ENCODE measurements around the gene PNCK. TPM values are rescaled to one million over a fixed set of nuclear protein-coding genes. Genes with fewer than 3 reads are reported as not detected.

The PNCK gene
- total RNA-seq, 1 donor from 2014 or later: 1.1 TPM

DNA sequence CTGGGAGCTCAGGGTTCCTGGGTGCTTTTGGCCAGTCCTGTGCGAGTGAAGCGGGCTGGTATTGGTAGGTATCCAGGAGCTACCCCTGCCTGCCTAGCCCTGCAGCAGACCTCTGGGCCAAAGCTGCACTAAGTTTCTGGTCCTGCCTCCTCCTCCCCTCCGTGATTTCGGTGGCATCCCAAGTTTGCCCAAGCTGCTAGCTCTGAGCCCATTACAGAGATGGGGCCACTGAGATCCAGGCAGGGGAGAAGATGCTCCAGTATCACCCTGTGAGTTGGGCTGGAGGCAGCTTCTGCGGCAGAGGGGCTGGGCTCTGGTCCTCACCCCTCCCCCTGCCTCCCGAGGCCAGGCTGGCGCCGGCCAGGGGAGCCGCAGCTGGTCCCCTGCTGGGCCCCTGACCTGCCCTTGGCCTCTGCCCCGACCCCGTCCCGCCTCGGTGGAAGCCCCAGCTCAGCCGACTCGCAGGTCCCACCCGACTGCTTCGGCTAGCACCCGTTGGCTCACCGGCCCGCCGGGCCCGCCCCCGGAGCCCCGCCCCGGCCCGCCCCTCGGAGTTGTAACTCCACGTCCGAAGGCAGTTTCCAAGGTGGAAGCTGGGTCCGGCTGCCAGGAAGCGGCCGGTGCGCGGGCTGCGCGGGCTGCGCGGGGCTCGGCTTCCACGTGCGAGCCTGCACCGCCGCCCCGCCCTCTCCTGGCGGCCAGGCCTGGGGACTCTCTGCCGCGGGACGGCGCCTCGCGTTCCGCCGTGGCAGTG is 26.8 kb downstream of the PNCK start, which contains the start of gene DUSP9:
Gene DUSP9, plus strand, starts transcription at position 584 of the 754 bp plus-strand sequence. CDS start 751 bp downstream, outside the sequence.
- Mint-ChIP-seq H3K36me3 (ENCODE audit: low read depth, unreplicated experiment) (no peaks in the 10 kb centered on the region), H3K4me1 (ENCODE audit: low read depth, unreplicated experiment) (no peaks in the 10 kb centered on the region), H3K9me3 (ENCODE audit: unreplicated experiment) (no peaks in the 10 kb centered on the region), H3K27ac (ENCODE audit: unreplicated experiment) (no peak within 1 kb of the TSS), H3K4me3 (ENCODE audit: unreplicated experiment) (no peak within 1 kb of the TSS), H3K27me3 (ENCODE audit: low read depth, unreplicated experiment) (peaks cover 30% of the 10 kb centered on the region)
- H3K79me2 ChIP-seq (ENCODE audit: insufficient read depth, low read length): no peaks in the 10 kb centered on the region
- H3K9me3 ChIP-seq (ENCODE audit: insufficient read depth, low read depth, low read length): no peaks in the 10 kb centered on the region
- peaks cover under 1% of the 10 kb centered on the region for H3K4me1 ChIP-seq (ENCODE audit: insufficient read depth, low read length)
- no peaks in the 10 kb centered on the region for H3K36me3 ChIP-seq (ENCODE audit: insufficient read depth, low read length)
- H3K4me3 ChIP-seq (ENCODE audit: insufficient read depth, low read depth, low read length): no peak within 1 kb of the TSS
- H3K27ac ChIP-seq (ENCODE audit: low read depth, low read length): no peak within 1 kb of the TSS
- no peaks in the 10 kb centered on the region for H4K20me1 ChIP-seq (ENCODE audit: insufficient read depth, low read length)
- DNase-seq (ENCODE audit: low read depth) (no peak), FAIRE-seq (no peak)
- no peak within 1 kb of the TSS for H3K9ac ChIP-seq (ENCODE audit: low read length)
- H3K27me3 ChIP-seq (ENCODE audit: insufficient read depth, low read length): peaks cover 23% of the 10 kb centered on the region
- peak within 1 kb of the TSS; percentile 46 for H3K4me2 ChIP-seq (ENCODE audit: low read length)
- H2AFZ ChIP-seq (ENCODE audit: low read depth, low read length): no peak within 1 kb of the TSS
- no peak for TF ChIP-seq CTCF (IDR thresholded peaks at IDR 0.05; ENCODE audit: insufficient read depth, low read depth, low read length)
- no peak for TF ChIP-seq EZH2 (IDR thresholded peaks at IDR 0.05; ENCODE audit: insufficient read depth, low read length)

DNA sequence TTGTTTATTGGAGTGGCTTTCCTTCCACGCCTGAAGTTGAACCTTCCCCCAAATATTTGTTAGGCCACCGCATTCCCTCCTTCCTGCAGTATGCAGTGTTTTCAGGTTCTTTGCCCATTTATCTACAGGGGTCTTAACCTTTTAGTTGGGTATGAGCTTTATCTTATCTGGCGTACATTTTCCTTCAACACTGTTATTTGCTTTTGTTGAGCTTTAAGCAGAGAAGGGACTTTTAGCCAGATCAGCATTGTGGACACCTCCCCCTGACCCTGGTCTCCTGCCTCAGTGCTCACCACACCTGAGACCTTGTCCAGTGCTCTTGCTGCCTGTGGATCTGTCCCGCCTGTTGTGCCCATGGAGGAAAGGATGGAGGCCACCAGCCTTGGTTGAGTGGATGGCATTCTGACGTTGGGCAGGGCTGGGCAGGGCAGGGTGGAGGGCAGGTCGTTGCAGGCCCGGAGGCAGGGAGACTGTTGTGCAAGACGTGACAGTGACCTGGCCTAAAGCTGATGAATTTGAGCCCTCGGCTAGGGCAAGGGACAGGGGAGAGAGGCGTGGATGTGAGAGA is 27.6 kb downstream of the PNCK start:
- DNase-seq (ENCODE audit: low read depth) (no peak), FAIRE-seq (no peak)
- no peak overlapping the region for H3K4me3 Mint-ChIP-seq (ENCODE audit: unreplicated experiment)
- H3K9me3 ChIP-seq (ENCODE audit: insufficient read depth, low read depth, low read length): no peaks in the 10 kb centered on the region
- H3K27me3 Mint-ChIP-seq (ENCODE audit: low read depth, unreplicated experiment): peaks cover 28% of the 10 kb centered on the region
- H3K79me2 ChIP-seq (ENCODE audit: insufficient read depth, low read length): no peaks in the 10 kb centered on the region
- H3K4me1 ChIP-seq (ENCODE audit: insufficient read depth, low read length): peaks cover 3% of the 10 kb centered on the region
- no peaks in the 10 kb centered on the region for H4K20me1 ChIP-seq (ENCODE audit: insufficient read depth, low read length)
- H3K9ac ChIP-seq (ENCODE audit: low read length): no peak overlapping the region
- no peak overlapping the region for H3K27ac Mint-ChIP-seq (ENCODE audit: unreplicated experiment)
- no peak overlapping the region for H2AFZ ChIP-seq (ENCODE audit: low read depth, low read length)
- no peak overlapping the region for H3K4me3 ChIP-seq (ENCODE audit: insufficient read depth, low read depth, low read length)
- TF ChIP-seq CTCF (IDR thresholded peaks at IDR 0.05; ENCODE audit: insufficient read depth, low read depth, low read length) (no peak), EZH2 (IDR thresholded peaks at IDR 0.05; ENCODE audit: insufficient read depth, low read length) (no peak)
- H3K9me3 Mint-ChIP-seq (ENCODE audit: unreplicated experiment): no peaks in the 10 kb centered on the region
- H3K36me3 Mint-ChIP-seq (ENCODE audit: low read depth, unreplicated experiment): no peaks in the 10 kb centered on the region
- H3K4me2 ChIP-seq (ENCODE audit: low read length): no peak overlapping the region
- peaks cover 29% of the 10 kb centered on the region for H3K27me3 ChIP-seq (ENCODE audit: insufficient read depth, low read length)
- H3K27ac ChIP-seq (ENCODE audit: low read depth, low read length): no peak overlapping the region
- no peaks in the 10 kb centered on the region for H3K4me1 Mint-ChIP-seq (ENCODE audit: low read depth, unreplicated experiment)
- no peaks in the 10 kb centered on the region for H3K36me3 ChIP-seq (ENCODE audit: insufficient read depth, low read length)

- Mint-ChIP-seq H3K27me3 (ENCODE audit: low read depth, unreplicated experiment) (peaks cover 28% of the 10 kb centered on the region), H3K36me3 (ENCODE audit: low read depth, unreplicated experiment) (no peaks in the 10 kb centered on the region), H3K4me1 (ENCODE audit: low read depth, unreplicated experiment) (no peaks in the 10 kb centered on the region), H3K4me3 (ENCODE audit: unreplicated experiment) (no peak overlapping the region), H3K27ac (ENCODE audit: unreplicated experiment) (no peak overlapping the region), H3K9me3 (ENCODE audit: unreplicated experiment) (no peaks in the 10 kb centered on the region)
- H3K9ac ChIP-seq (ENCODE audit: low read length): no peak overlapping the region
- H3K27ac ChIP-seq (ENCODE audit: low read depth, low read length): no peak overlapping the region
- DNase-seq (ENCODE audit: low read depth) (no peak), FAIRE-seq (no peak)
- H3K4me3 ChIP-seq (ENCODE audit: insufficient read depth, low read depth, low read length): no peak overlapping the region
- no peaks in the 10 kb centered on the region for H4K20me1 ChIP-seq (ENCODE audit: insufficient read depth, low read length)
- no peak overlapping the region for H3K4me2 ChIP-seq (ENCODE audit: low read length)
- no peaks in the 10 kb centered on the region for H3K9me3 ChIP-seq (ENCODE audit: insufficient read depth, low read depth, low read length)
- H3K36me3 ChIP-seq (ENCODE audit: insufficient read depth, low read length): no peaks in the 10 kb centered on the region
- no peaks in the 10 kb centered on the region for H3K79me2 ChIP-seq (ENCODE audit: insufficient read depth, low read length)
- H3K4me1 ChIP-seq (ENCODE audit: insufficient read depth, low read length): peaks cover 3% of the 10 kb centered on the region
- no peak overlapping the region for H2AFZ ChIP-seq (ENCODE audit: low read depth, low read length)
- TF ChIP-seq CTCF (IDR thresholded peaks at IDR 0.05; ENCODE audit: insufficient read depth, low read depth, low read length) (no peak), EZH2 (IDR thresholded peaks at IDR 0.05; ENCODE audit: insufficient read depth, low read length) (no peak)
- H3K27me3 ChIP-seq (ENCODE audit: insufficient read depth, low read length): peaks cover 29% of the 10 kb centered on the region
Observed at GRCh38 chrX:153645151-153645550, 28.5 kb downstream of the PNCK start.
